GM12872 (cell line): ENCODE results near the gene CIAO3.

ENCODE experiments used
- TF ChIP-seq, protein P1 (sequence below): IDR thresholded peaks from 3 replicates; pipeline ENCODE4 v1.5.1; 2011; ENCODE audit warnings: low read depth, mild to moderate bottlenecking, low read length, moderate library complexity; ENCODE audit not compliant: insufficient read depth

CIAO3 gene

DNA sequence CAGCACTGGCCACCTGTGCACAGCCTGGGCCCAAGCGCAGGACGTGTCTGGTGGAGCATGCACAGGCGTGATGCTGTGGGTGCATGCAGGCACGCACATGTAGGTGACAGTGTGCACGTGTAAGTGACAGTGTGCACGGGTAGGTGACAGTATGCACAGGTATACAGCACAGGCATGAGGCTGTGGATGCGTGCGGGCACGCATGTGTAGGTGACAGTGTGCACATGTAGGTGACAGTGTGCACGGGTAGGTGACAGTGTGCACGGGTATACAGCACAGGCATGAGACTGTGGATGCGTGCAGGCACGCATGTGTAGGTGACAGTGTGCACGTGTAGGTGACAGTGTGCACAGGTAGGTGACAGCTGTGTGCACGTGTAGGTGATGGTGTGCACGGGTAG is 39.5 kb upstream of the CIAO3 start:
- TF ChIP-seq, protein P1, sequence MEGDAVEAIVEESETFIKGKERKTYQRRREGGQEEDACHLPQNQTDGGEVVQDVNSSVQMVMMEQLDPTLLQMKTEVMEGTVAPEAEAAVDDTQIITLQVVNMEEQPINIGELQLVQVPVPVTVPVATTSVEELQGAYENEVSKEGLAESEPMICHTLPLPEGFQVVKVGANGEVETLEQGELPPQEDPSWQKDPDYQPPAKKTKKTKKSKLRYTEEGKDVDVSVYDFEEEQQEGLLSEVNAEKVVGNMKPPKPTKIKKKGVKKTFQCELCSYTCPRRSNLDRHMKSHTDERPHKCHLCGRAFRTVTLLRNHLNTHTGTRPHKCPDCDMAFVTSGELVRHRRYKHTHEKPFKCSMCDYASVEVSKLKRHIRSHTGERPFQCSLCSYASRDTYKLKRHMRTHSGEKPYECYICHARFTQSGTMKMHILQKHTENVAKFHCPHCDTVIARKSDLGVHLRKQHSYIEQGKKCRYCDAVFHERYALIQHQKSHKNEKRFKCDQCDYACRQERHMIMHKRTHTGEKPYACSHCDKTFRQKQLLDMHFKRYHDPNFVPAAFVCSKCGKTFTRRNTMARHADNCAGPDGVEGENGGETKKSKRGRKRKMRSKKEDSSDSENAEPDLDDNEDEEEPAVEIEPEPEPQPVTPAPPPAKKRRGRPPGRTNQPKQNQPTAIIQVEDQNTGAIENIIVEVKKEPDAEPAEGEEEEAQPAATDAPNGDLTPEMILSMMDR = no peak

GRCh38 chr16:779561-779960 is 38.8 kb upstream of the CIAO3 start:
- TF ChIP-seq, protein P1 = no peak

DNA sequence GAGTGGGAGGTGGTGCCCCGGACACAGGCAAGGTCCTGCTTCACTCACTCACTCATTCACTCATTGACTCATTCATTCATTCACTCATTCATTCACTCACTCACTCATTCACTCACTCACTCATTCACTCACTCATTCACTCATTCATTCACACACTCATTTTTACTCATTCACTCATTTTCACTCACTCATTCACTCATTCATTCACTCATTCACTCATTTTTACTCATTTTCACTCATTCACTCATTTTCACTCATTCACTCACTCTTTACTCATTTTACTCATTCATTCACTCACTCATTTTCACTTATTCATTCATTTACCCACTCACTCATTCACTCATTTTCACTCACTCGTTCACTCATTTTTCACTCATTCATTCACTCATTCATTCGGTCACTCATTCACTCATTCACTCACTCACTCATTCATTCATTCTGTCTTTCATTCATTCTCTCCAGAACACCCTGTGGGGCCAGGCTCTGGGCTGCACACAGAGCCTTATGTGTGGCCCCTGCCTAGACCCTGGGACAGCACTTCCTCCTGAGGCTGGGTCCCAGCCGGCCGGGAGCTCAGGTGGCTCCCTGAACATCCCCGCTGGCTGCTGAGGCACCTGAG is 38.2 kb upstream of the CIAO3 start:
- TF ChIP-seq, protein P1 = no peak

- TF ChIP-seq, protein P1 = no peak
These were observed 37.6 kb upstream of the CIAO3 start for GRCh38 chr16:778447-778846.

DNA sequence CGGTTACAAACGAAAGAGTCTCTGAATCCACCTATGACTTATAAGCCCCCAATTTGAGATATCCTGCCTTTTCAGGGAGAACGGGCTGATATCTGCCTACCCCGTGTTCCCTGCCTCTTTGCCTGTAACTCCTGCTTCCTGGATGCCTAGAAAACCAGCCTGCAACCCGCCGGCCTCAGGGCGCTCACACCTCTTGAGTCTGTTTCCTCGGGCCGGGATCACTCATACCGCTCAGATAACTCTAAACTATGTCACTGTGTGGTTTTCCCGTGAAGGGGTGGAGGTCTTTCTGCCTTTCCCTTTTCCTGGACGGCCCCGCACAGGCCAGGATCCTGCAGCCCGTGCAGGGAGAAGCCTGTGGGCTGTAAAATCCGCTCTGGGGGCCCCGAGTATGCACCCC is 37.0 kb upstream of the CIAO3 start:
- TF ChIP-seq, protein P1 = no peak

- TF ChIP-seq, protein P1 = no peak
These were observed 36.0 kb upstream of the CIAO3 start for GRCh38 chr16:776824-777223.

GRCh38 chr16:775236-775796 is 34.5 kb upstream of the CIAO3 start:
- TF ChIP-seq, protein P1 = no peak
